Astrocyte (in vitro differentiated cells and primary cell): ENCODE measurements around the gene FRMD4B. TPM values are rescaled to one million over a fixed set of nuclear protein-coding genes. Genes with fewer than 3 reads are reported as not detected.

Experiments used
- DNase-seq: peaks from one replicate; pipeline ENCODE4 v3.0.0-alpha.2; 2010; ENCODE audit warnings: low read depth
- FAIRE-seq: peaks from 2 replicates; lab custom pipeline; 2011; peaks lifted over from hg19 to GRCh38; lab: Jason Lieb, UNC
- H2AFZ ChIP-seq: 2 replicates; pipeline ENCODE4 v1.6.0; 2012; ENCODE audit warnings: low read depth, low read length, inconsistent platforms
- H3K27ac ChIP-seq: 2 replicates; pipeline ENCODE4 v1.5.1; 2011; ENCODE audit warnings: low read depth, low read length, inconsistent platforms
- H3K27me3 ChIP-seq: 2 replicates; pipeline ENCODE4 v1.6.0; 2011; ENCODE audit warnings: low read length, inconsistent platforms; ENCODE audit not compliant: insufficient read depth
- H3K36me3 ChIP-seq: 2 replicates; pipeline ENCODE4 v1.5.1; 2011; ENCODE audit warnings: low read length, inconsistent platforms; ENCODE audit not compliant: insufficient read depth
- H3K4me1 ChIP-seq: 2 replicates; pipeline ENCODE4 v1.5.1; 2011; ENCODE audit warnings: low read length, inconsistent platforms; ENCODE audit not compliant: insufficient read depth
- H3K4me2 ChIP-seq: 2 replicates; pipeline ENCODE4 v1.6.0; 2012; ENCODE audit warnings: low read length, inconsistent platforms
- H3K4me3 ChIP-seq: 2 replicates; pipeline ENCODE4 v1.5.1; 2011; ENCODE audit warnings: low read depth, mild to moderate bottlenecking, low read length, inconsistent platforms; ENCODE audit not compliant: insufficient read depth
- H3K79me2 ChIP-seq: 2 replicates; pipeline ENCODE4 v1.6.0; 2012; ENCODE audit warnings: mild to moderate bottlenecking, low read length, inconsistent platforms; ENCODE audit not compliant: insufficient read depth
- H3K9ac ChIP-seq: 2 replicates; pipeline ENCODE4 v1.6.0; 2012; ENCODE audit warnings: mild to moderate bottlenecking, low read length, inconsistent platforms
- H3K9me3 ChIP-seq: 2 replicates; pipeline ENCODE4 v1.5.1; 2012; ENCODE audit warnings: low read depth, mild to moderate bottlenecking, low read length, inconsistent platforms; ENCODE audit not compliant: insufficient read depth
- H4K20me1 ChIP-seq: 2 replicates; pipeline ENCODE4 v1.6.0; 2012; ENCODE audit warnings: low read length, inconsistent platforms; ENCODE audit not compliant: insufficient read depth
- H3K27ac Mint-ChIP-seq: one replicate; pipeline ENCODE4 v1.8.0; 2021; ENCODE audit warnings: mild to moderate bottlenecking, mixed read lengths; ENCODE audit not compliant: unreplicated experiment
- H3K27me3 Mint-ChIP-seq: one replicate; pipeline ENCODE4 v1.8.0; 2021; ENCODE audit warnings: low read depth, mixed read lengths; ENCODE audit not compliant: unreplicated experiment
- H3K36me3 Mint-ChIP-seq: one replicate; pipeline ENCODE4 v1.8.0; 2021; ENCODE audit warnings: low read depth, mixed read lengths; ENCODE audit not compliant: unreplicated experiment
- H3K4me1 Mint-ChIP-seq: one replicate; pipeline ENCODE4 v1.8.0; 2021; ENCODE audit warnings: low read depth, mixed read lengths; ENCODE audit not compliant: unreplicated experiment
- H3K4me3 Mint-ChIP-seq: one replicate; pipeline ENCODE4 v1.8.0; 2021; ENCODE audit warnings: mild to moderate bottlenecking, moderate library complexity, mixed read lengths; ENCODE audit not compliant: unreplicated experiment
- H3K9me3 Mint-ChIP-seq: one replicate; pipeline ENCODE4 v1.8.0; 2021; ENCODE audit warnings: mild to moderate bottlenecking, mixed read lengths; ENCODE audit not compliant: unreplicated experiment
- EZH2 ChIP-seq: IDR thresholded peaks from 2 replicates; pipeline ENCODE4 v1.6.1; 2012; ENCODE audit warnings: mild to moderate bottlenecking, low read length, inconsistent platforms; ENCODE audit not compliant: insufficient read depth
- total RNA-seq: library from RNA; stranded (reverse); gene quantifications from 2 replicates; pipeline ENCODE4 v1.2.1, GENCODE V29; 2021
- TF ChIP-seq, protein P1 (sequence below): IDR thresholded peaks from 2 replicates; pipeline ENCODE4 v1.5.1; 2011; ENCODE audit warnings: low read depth, mild to moderate bottlenecking, inconsistent platforms, low read length, moderate library complexity; ENCODE audit not compliant: insufficient read depth

The FRMD4B gene
- total RNA-seq, 1 donor from 2014 or later, result 9.2 TPM

GRCh38 chr3:69160525-69160924 is 225.4 kb downstream of the FRMD4B start:
- Histone ChIP-seq H2AFZ (no peak overlapping the region), H3K4me2 (no peak overlapping the region)
- no peak overlapping the region for H3K27ac Mint-ChIP-seq

DNA sequence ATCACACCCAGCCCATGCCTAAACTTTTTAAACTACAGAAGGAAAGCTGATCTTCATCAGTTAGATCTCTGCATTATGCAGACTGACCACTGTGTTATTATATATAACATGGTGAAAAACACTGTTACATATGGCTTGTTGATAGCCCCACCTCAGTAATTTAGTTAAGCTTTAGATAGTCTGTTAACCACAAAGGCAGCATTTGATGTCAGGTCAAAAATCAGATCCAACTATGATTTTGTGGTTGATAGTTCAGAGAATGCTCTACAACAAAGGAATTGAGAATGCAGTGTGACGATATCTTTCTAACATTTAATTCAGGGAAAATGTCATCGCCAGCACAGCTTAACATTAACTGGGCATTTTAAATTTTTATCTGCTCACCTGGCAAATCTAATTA is 225.8 kb downstream of the FRMD4B start:
- Histone ChIP-seq H4K20me1 (no peaks in the 10 kb centered on the region), H3K9me3 (no peaks in the 10 kb centered on the region), H3K36me3 (no peaks in the 10 kb centered on the region), H3K27me3 (no peaks in the 10 kb centered on the region), H3K4me2 (no peak overlapping the region), H3K9ac (no peak overlapping the region), H3K4me1 (no peaks in the 10 kb centered on the region), H3K79me2 (no peaks in the 10 kb centered on the region), H3K4me3 (no peak overlapping the region), H2AFZ (no peak overlapping the region), H3K27ac (no peak overlapping the region)
- Mint-ChIP-seq H3K4me3 (no peak overlapping the region), H3K27me3 (no peaks in the 10 kb centered on the region), H3K4me1 (no peaks in the 10 kb centered on the region), H3K27ac (no peak overlapping the region), H3K9me3 (no peaks in the 10 kb centered on the region), H3K36me3 (no peaks in the 10 kb centered on the region)
- no peak for DNase-seq
- FAIRE-seq, result no peak
- TF ChIP-seq, protein P1, sequence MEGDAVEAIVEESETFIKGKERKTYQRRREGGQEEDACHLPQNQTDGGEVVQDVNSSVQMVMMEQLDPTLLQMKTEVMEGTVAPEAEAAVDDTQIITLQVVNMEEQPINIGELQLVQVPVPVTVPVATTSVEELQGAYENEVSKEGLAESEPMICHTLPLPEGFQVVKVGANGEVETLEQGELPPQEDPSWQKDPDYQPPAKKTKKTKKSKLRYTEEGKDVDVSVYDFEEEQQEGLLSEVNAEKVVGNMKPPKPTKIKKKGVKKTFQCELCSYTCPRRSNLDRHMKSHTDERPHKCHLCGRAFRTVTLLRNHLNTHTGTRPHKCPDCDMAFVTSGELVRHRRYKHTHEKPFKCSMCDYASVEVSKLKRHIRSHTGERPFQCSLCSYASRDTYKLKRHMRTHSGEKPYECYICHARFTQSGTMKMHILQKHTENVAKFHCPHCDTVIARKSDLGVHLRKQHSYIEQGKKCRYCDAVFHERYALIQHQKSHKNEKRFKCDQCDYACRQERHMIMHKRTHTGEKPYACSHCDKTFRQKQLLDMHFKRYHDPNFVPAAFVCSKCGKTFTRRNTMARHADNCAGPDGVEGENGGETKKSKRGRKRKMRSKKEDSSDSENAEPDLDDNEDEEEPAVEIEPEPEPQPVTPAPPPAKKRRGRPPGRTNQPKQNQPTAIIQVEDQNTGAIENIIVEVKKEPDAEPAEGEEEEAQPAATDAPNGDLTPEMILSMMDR, result no peak
- TF ChIP-seq EZH2, result no peak

More at GRCh38 chr3:69160525-69160924, 225.4 kb downstream of the FRMD4B start:
- Mint-ChIP-seq H3K4me3 (no peak overlapping the region), H3K9me3 (no peaks in the 10 kb centered on the region), H3K27me3 (no peaks in the 10 kb centered on the region), H3K36me3 (no peaks in the 10 kb centered on the region), H3K4me1 (no peaks in the 10 kb centered on the region)
- no peaks in the 10 kb centered on the region for H3K36me3 ChIP-seq
- no peaks in the 10 kb centered on the region for H3K79me2 ChIP-seq
- no peaks in the 10 kb centered on the region for H3K4me1 ChIP-seq
- H3K27ac ChIP-seq, result no peak overlapping the region
- no peak overlapping the region for H3K4me3 ChIP-seq
- DNase-seq, result no peak
- TF ChIP-seq EZH2, result no peak
- TF ChIP-seq, protein P1, result no peak
- no peaks in the 10 kb centered on the region for H3K27me3 ChIP-seq
- no peak overlapping the region for H3K9ac ChIP-seq
- no peak for FAIRE-seq
- H3K9me3 ChIP-seq, result no peaks in the 10 kb centered on the region
- no peaks in the 10 kb centered on the region for H4K20me1 ChIP-seq

GRCh38 chr3:69149586-69149985 is 236.3 kb downstream of the FRMD4B start:
- H3K27ac Mint-ChIP-seq, result no peak overlapping the region
- H3K27me3 Mint-ChIP-seq, result peaks cover 17% of the 10 kb centered on the region
- Histone ChIP-seq H3K27ac (no peak overlapping the region), H4K20me1 (no peaks in the 10 kb centered on the region), H3K4me2 (no peak overlapping the region), H3K79me2 (no peaks in the 10 kb centered on the region), H3K9me3 (no peaks in the 10 kb centered on the region), H3K4me3 (no peak overlapping the region), H2AFZ (no peak overlapping the region), H3K4me1 (no peaks in the 10 kb centered on the region), H3K9ac (no peak overlapping the region), H3K36me3 (no peaks in the 10 kb centered on the region), H3K27me3 (peaks cover 4% of the 10 kb centered on the region)
- H3K9me3 Mint-ChIP-seq, result no peaks in the 10 kb centered on the region
- no peak overlapping the region for H3K4me3 Mint-ChIP-seq
- TF ChIP-seq, protein P1, result no peak
- no peak for TF ChIP-seq EZH2
- H3K36me3 Mint-ChIP-seq, result no peaks in the 10 kb centered on the region
- peaks cover 3% of the 10 kb centered on the region for H3K4me1 Mint-ChIP-seq
- DNase-seq (no peak), FAIRE-seq (no peak)
